Prostate gland (tissue), 2 donors: Measurements from ENCODE around the gene RTN4RL1.

Experiments
- POLR2A ChIP-seq: fragments of 450-650 bp; IDR thresholded peaks from one replicate; pipeline ENCODE4 v1.6.1; 2016; ENCODE audit warnings: antibody characterized with exemption, mild to moderate bottlenecking
- POLR2AphosphoS5 ChIP-seq: sonication (generic); formaldehyde crosslinking; IDR thresholded peaks from one replicate; pipeline ENCODE4 v1.6.1; 2017; ENCODE audit warnings: antibody characterized with exemption
- TF ChIP-seq, protein P1 (sequence below), 4 experiments: fragments of 200-600 bp in 2 of 4; fragments of 450-650 bp in 2 of 4; sonication (generic) in 2 of 4; IDR thresholded peaks; 1 replicate in 3 of 4; 2 replicates in 1 of 4; pipeline ENCODE4 v1.5.1; 2016 to 2019; ENCODE audit warnings: antibody characterized with exemption in 4 of 4, mild to moderate bottlenecking in 2 of 4, moderate library complexity in 2 of 4

DNA sequence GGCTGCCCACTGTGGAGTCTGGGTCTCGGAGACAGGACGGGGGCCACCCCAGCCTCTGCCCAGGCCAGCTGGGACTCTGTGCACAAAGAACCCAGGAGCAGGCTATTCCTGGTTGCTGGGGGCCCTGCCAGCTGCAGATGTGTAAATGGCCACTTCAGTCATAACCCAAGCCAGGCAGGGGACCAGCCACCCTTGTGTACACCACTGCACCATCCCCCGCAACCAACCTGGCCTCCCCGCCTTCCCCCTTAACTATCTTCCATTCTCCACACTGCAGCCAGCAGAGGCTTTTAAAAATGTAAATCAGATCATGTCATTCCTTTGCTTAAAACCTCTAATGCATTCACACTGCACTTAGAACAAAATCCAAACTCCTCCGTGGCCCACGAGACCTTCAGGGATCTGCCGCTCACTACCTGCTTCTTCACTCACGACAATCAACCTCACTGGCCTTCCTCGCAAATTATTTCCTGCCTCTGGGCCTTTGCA, 28.3 kb downstream of the RTN4RL1 start:
- TF ChIP-seq, protein P1, sequence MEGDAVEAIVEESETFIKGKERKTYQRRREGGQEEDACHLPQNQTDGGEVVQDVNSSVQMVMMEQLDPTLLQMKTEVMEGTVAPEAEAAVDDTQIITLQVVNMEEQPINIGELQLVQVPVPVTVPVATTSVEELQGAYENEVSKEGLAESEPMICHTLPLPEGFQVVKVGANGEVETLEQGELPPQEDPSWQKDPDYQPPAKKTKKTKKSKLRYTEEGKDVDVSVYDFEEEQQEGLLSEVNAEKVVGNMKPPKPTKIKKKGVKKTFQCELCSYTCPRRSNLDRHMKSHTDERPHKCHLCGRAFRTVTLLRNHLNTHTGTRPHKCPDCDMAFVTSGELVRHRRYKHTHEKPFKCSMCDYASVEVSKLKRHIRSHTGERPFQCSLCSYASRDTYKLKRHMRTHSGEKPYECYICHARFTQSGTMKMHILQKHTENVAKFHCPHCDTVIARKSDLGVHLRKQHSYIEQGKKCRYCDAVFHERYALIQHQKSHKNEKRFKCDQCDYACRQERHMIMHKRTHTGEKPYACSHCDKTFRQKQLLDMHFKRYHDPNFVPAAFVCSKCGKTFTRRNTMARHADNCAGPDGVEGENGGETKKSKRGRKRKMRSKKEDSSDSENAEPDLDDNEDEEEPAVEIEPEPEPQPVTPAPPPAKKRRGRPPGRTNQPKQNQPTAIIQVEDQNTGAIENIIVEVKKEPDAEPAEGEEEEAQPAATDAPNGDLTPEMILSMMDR (IDR thresholded peaks at IDR 0.05) = no peak
- TF ChIP-seq POLR2A (no peak), POLR2AphosphoS5 (no peak)
